ENCODE data around the gene SRL. TPM values are rescaled to one million over a fixed set of nuclear protein-coding genes. Genes with fewer than 3 reads are reported as not detected.

The SRL gene
- total RNA-seq, 1 experiment from 2014 or later = not detected

DNA sequence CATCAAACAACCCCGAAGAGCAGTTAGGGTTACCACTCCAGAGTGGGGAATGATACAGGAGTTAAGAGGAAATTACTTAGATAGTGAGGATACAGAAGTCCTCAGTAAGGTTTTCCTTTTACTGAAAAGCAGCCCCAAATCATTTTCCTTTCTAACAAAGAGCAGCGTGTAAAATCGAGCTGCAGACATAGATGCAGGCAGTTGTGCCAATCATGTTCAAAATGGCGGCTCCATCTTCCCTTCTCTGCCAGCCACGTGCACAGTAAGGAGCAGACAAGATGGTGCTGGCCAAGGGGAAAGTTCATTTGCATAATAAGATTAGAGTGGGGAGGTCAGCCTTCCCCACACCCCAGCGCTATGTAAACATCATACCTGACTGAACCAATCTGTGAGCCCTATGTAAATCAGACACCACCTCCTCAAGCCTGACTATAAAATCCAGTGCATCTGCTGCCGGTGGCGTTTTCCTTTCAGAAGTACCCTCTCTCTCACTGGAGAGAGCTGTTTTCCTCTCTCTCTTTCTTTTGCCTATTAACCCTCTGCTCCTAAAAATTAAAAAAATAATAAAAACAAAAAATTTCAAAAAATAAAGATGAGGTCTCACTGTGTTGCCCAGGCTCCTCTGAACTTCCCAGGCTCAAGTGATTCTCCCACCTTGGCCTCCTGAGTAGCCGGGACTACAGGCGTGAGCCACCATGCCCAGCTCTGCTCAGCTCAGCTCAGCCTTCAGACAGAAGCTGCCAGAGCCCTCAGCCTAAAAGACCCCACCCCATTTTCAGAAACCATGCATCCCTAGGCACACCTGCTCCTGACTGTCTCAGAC is 2.6 kb upstream of the SRL start:
- H3K4me3 ChIP-seq (ENCODE audit: low read depth in 2 of 2, low read length in 2 of 2) = no peak overlapping the region
- H3K27me3 ChIP-seq (ENCODE audit: control insufficient read depth, insufficient read depth, low read length) = no peaks in the 10 kb centered on the region
- DNase-seq (ENCODE audit: low read depth, low spot score) (no peak), ATAC-seq (no peak)
- H3K27ac ChIP-seq (ENCODE audit: low read length) = no peak overlapping the region
- TF ChIP-seq, protein P1, sequence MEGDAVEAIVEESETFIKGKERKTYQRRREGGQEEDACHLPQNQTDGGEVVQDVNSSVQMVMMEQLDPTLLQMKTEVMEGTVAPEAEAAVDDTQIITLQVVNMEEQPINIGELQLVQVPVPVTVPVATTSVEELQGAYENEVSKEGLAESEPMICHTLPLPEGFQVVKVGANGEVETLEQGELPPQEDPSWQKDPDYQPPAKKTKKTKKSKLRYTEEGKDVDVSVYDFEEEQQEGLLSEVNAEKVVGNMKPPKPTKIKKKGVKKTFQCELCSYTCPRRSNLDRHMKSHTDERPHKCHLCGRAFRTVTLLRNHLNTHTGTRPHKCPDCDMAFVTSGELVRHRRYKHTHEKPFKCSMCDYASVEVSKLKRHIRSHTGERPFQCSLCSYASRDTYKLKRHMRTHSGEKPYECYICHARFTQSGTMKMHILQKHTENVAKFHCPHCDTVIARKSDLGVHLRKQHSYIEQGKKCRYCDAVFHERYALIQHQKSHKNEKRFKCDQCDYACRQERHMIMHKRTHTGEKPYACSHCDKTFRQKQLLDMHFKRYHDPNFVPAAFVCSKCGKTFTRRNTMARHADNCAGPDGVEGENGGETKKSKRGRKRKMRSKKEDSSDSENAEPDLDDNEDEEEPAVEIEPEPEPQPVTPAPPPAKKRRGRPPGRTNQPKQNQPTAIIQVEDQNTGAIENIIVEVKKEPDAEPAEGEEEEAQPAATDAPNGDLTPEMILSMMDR (IDR thresholded peaks at IDR 0.05) = no peak
- TF ChIP-seq, protein P2, sequence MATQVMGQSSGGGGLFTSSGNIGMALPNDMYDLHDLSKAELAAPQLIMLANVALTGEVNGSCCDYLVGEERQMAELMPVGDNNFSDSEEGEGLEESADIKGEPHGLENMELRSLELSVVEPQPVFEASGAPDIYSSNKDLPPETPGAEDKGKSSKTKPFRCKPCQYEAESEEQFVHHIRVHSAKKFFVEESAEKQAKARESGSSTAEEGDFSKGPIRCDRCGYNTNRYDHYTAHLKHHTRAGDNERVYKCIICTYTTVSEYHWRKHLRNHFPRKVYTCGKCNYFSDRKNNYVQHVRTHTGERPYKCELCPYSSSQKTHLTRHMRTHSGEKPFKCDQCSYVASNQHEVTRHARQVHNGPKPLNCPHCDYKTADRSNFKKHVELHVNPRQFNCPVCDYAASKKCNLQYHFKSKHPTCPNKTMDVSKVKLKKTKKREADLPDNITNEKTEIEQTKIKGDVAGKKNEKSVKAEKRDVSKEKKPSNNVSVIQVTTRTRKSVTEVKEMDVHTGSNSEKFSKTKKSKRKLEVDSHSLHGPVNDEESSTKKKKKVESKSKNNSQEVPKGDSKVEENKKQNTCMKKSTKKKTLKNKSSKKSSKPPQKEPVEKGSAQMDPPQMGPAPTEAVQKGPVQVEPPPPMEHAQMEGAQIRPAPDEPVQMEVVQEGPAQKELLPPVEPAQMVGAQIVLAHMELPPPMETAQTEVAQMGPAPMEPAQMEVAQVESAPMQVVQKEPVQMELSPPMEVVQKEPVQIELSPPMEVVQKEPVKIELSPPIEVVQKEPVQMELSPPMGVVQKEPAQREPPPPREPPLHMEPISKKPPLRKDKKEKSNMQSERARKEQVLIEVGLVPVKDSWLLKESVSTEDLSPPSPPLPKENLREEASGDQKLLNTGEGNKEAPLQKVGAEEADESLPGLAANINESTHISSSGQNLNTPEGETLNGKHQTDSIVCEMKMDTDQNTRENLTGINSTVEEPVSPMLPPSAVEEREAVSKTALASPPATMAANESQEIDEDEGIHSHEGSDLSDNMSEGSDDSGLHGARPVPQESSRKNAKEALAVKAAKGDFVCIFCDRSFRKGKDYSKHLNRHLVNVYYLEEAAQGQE (IDR thresholded peaks at IDR 0.05; ENCODE audit: insufficient read depth in 1 of 2, low read depth in 2 of 2, low read length in 1 of 2) = no peak
- H3K4me1 ChIP-seq (ENCODE audit: control insufficient read depth, insufficient read depth, low read length) = no peaks in the 10 kb centered on the region
- intact Hi-C loops (cut with micrococcal nuclease; ENCODE audit: unreplicated experiment) = no loop called here
- POLR2A ChIA-PET = no interaction called here
- H3K36me3 ChIP-seq (ENCODE audit: control insufficient read depth, insufficient read depth, low read length) = no peaks in the 10 kb centered on the region
- CTCF ChIA-PET = interaction anchor here (0.6 kb wide), 1 partner anchor 275 kb away, joined by 3 read pairs; no protein-coding TSS in a partner anchor
- no peaks in the 10 kb centered on the region for H3K9me3 ChIP-seq (ENCODE audit: control insufficient read depth, insufficient read depth, low read depth, low read length)
- in situ Hi-C loops (cut with HindIII; ENCODE audit: low pct_unique_long_range_greater_than_20kb, low sequenced_read_pairs) = no loop called here
- no TSS peak for BruUV-seq (replicated peaks)

DNA sequence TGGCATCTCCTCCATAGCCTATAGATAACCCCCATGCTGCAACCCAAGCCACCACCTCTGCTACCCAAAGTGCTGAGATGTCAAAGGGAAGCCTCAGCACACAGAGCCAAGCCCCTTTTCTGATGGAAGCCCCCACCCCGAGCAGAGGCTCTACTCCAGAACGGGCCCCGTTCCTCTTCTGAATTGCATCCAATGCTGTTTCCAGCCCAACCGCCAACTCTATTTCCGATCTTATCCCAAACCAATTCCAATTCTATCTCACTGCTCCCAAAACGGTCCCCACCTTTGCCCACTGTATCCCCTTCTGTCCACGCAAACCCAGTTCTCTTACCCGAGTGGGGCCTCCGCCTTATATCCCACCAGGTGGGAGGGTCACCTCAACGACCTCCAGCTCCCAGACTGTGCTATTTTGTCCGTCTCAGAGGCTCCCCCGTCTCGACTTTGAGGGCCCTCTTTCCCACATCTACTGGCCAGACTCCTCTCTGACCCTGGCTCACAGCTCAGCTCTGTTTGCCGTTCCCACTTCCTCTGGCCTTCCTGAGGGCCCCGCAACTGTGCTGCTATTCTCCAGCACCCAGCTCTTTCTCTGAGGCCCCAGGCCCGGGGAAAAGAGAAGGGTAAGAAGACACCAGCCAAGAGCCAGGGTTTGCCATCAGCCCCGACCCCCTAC is 487 bp downstream of the SRL start:
- ChIA-PET CTCF (no interaction called here), POLR2A (no interaction called here)
- intact Hi-C loops (cut with micrococcal nuclease; ENCODE audit: unreplicated experiment) (no loop called here), in situ Hi-C loops (cut with HindIII; ENCODE audit: low pct_unique_long_range_greater_than_20kb, low sequenced_read_pairs) (no loop called here)
- no peaks in the 10 kb centered on the region for H3K9me3 ChIP-seq (ENCODE audit: control insufficient read depth, insufficient read depth, low read depth, low read length)
- H3K27ac ChIP-seq (ENCODE audit: low read length) = no peak overlapping the region
- no TSS peak for BruUV-seq (replicated peaks)
- H3K4me1 ChIP-seq (ENCODE audit: control insufficient read depth, insufficient read depth, low read length) = no peaks in the 10 kb centered on the region
- TF ChIP-seq SIN3A (IDR thresholded peaks at IDR 0.05; ENCODE audit: borderline replicate concordance, insufficient read depth, low read depth, low read length) (no peak), POLR2AphosphoS5 (IDR thresholded peaks at IDR 0.05; ENCODE audit: low read depth, low read length) (no peak), TCF7L2 (IDR thresholded peaks at IDR 0.05; ENCODE audit: low read depth, low read length) (no peak)
- TF ChIP-seq, protein P1 (IDR thresholded peaks at IDR 0.05) = no peak
- TF ChIP-seq, protein P2 (IDR thresholded peaks at IDR 0.05; ENCODE audit: insufficient read depth in 1 of 2, low read depth in 2 of 2, low read length in 1 of 2) = no peak
- ATAC-seq (no peak), DNase-seq (ENCODE audit: low read depth, low spot score) (no peak)
- no peaks in the 10 kb centered on the region for H3K27me3 ChIP-seq (ENCODE audit: control insufficient read depth, insufficient read depth, low read length)
- H3K4me3 ChIP-seq (ENCODE audit: low read depth in 2 of 2, low read length in 2 of 2) = no peak overlapping the region
- H3K36me3 ChIP-seq (ENCODE audit: control insufficient read depth, insufficient read depth, low read length) = no peaks in the 10 kb centered on the region
